A549 (cell line): ENCODE results near the gene SELENOV. TPM values are rescaled to one million over a fixed set of nuclear protein-coding genes. Genes with fewer than 3 reads are reported as not detected.

Source experiments
- ATAC-seq, 2 experiments: fragments of 200-7000 bp in 1 of 2; fragments of >200 bp in 1 of 2; cut with Nextera tagmentation in 1 of 2; cut with Tn5 transposase in 1 of 2; 3 replicates each; pipeline versions ENCODE4 v1.8.0 to v1.9.1; 2018 to 2020; ENCODE audit warnings: mild to moderate bottlenecking in 1 of 2, moderate library complexity in 1 of 2
- CTCF ChIA-PET: fragments of 300-600 bp; sonication (Branson Sonifier 250); formaldehyde crosslinking; extraction: SDS; loops from one replicate; lab custom pipeline; 2021; ENCODE audit warnings: antibody characterized with exemption, inconsistent platforms; lab: Yijun Ruan, JAX
- POLR2A ChIA-PET: fragments of 350-600 bp; formaldehyde crosslinking; extraction: SDS; loops from one replicate; lab custom pipeline; 2021; ENCODE audit warnings: antibody characterized with exemption, inconsistent platforms; lab: Yijun Ruan, JAX
- DNase-seq, 2 experiments: peaks; one replicate each; pipeline versions ENCODE4 v3.0.0 to v3.0.0-alpha.2; 2011 to 2016; ENCODE audit warnings: low read depth in 1 of 2, low spot score in 1 of 2
- FAIRE-seq: peaks from 2 replicates; lab custom pipeline; 2011; peaks lifted over from hg19 to GRCh38; lab: Jason Lieb, UNC
- H3K27ac ChIP-seq, 2 experiments: fragments of >200 bp; sonication (Bioruptor Twin); formaldehyde crosslinking; 3 replicates each; pipeline ENCODE4 v1.5.1; 2016 to 2017
- H3K4me1 ChIP-seq: fragments of >200 bp; sonication (Bioruptor Twin); formaldehyde crosslinking; 3 replicates; pipeline ENCODE4 v1.6.1; 2016
- H3K4me2 ChIP-seq: fragments of >200 bp; sonication (Bioruptor Twin); formaldehyde crosslinking; 3 replicates; pipeline ENCODE4 v1.6.1; 2016
- H3K4me3 ChIP-seq: fragments of >200 bp; sonication (Bioruptor Twin); formaldehyde crosslinking; 3 replicates; pipeline ENCODE4 v1.5.1; 2016
- H3K9me3 ChIP-seq: fragments of >200 bp; sonication (Bioruptor Twin); formaldehyde crosslinking; 3 replicates; pipeline ENCODE4 v1.6.1; 2016
- BCL3 ChIP-seq: fragments of >200 bp; sonication (Bioruptor Twin); formaldehyde crosslinking; IDR thresholded peaks from 3 replicates; pipeline ENCODE4 v1.6.1; 2016
- CBX8 ChIP-seq: fragments of 200-600 bp; sonication (generic); IDR thresholded peaks from 2 replicates; pipeline ENCODE4 v1.6.1; 2016
- CEBPB ChIP-seq, 2 experiments: fragments of >200 bp in 1 of 2; sonication (Bioruptor Twin) in 1 of 2; formaldehyde crosslinking in 1 of 2; IDR thresholded peaks; 2 replicates each; pipeline ENCODE4 v1.6.1; 2012 to 2016
- CHD2 ChIP-seq: fragments of 150-350 bp; IDR thresholded peaks from 2 replicates; pipeline ENCODE4 v1.6.1; 2014; ENCODE audit warnings: low read length; ENCODE audit not compliant: partially characterized antibody
- CHD4 ChIP-seq: fragments of 200-600 bp; sonication (generic); IDR thresholded peaks from 2 replicates; pipeline ENCODE4 v1.6.1; 2016; ENCODE audit warnings: antibody characterized with exemption, mild to moderate bottlenecking, borderline replicate concordance
- EP300 ChIP-seq, 2 experiments: fragments of >200 bp; sonication (Bioruptor Twin); formaldehyde crosslinking; IDR thresholded peaks; 2 replicates in 1 of 2; 3 replicates in 1 of 2; pipeline ENCODE4 v1.6.1; 2016 to 2017
- ESRRA ChIP-seq: fragments of 150-350 bp; IDR thresholded peaks from 2 replicates; pipeline ENCODE4 v1.6.1; 2014; ENCODE audit warnings: mild to moderate bottlenecking, low read length, borderline replicate concordance
- FOXS1 ChIP-seq: fragments of 250-450 bp; sonication (Bioruptor Pico); IDR thresholded peaks from 2 replicates; pipeline ENCODE4 v1.5.0; 2020; ENCODE audit warnings: mild to moderate bottlenecking, moderate library complexity
- GATA3 ChIP-seq: IDR thresholded peaks from 2 replicates; pipeline ENCODE4 v1.6.1; 2012; ENCODE audit warnings: borderline replicate concordance
- HMGXB4 ChIP-seq: fragments of 250-450 bp; sonication (Bioruptor Pico); IDR thresholded peaks from 2 replicates; pipeline ENCODE4 v1.5.0; 2021; ENCODE audit warnings: mild to moderate bottlenecking, moderate library complexity, borderline replicate concordance
- HOXB13 ChIP-seq: fragments of 250-450 bp; sonication (Bioruptor Pico); IDR thresholded peaks from 2 replicates; pipeline ENCODE4 v1.5.0; 2020; ENCODE audit warnings: low read depth, mild to moderate bottlenecking, moderate library complexity
- MAZ ChIP-seq: fragments of 150-350 bp; IDR thresholded peaks from 2 replicates; pipeline ENCODE4 v1.6.1; 2014; ENCODE audit warnings: antibody characterized with exemption, low read depth, low read length, borderline replicate concordance
- MYC ChIP-seq: IDR thresholded peaks from 2 replicates; pipeline ENCODE4 v1.6.1; 2012; ENCODE audit warnings: mild to moderate bottlenecking, inconsistent platforms, low read length, improper control_type of control experiment, borderline replicate concordance
- NFE2L2 ChIP-seq: fragments of 150-350 bp; conservative IDR thresholded peaks from 2 replicates; pipeline ENCODE4 v1.6.1; 2014; ENCODE audit warnings: low read length
- POLR2A ChIP-seq: IDR thresholded peaks from 2 replicates; pipeline ENCODE4 v1.6.1; 2012; ENCODE audit warnings: mild to moderate bottlenecking, low read length
- RAD21 ChIP-seq, 2 experiments: fragments of >200 bp in 1 of 2; sonication (Bioruptor Twin) in 1 of 2; formaldehyde crosslinking in 1 of 2; IDR thresholded peaks in 1 of 2; conservative IDR thresholded peaks in 1 of 2; 2 replicates in 1 of 2; 3 replicates in 1 of 2; pipeline ENCODE4 v1.6.1; 2012 to 2018; ENCODE audit warnings: inconsistent platforms in 1 of 2
- RFX5 ChIP-seq: fragments of 450-650 bp; IDR thresholded peaks from 2 replicates; pipeline ENCODE4 v1.7.1; 2014; ENCODE audit warnings: antibody characterized with exemption, mild to moderate bottlenecking, moderate library complexity
- RNF2 ChIP-seq: fragments of 200-600 bp; sonication (generic); IDR thresholded peaks from 2 replicates; pipeline ENCODE4 v1.6.1; 2016; ENCODE audit warnings: low read depth, mild to moderate bottlenecking, antibody characterized with exemption, moderate library complexity, borderline replicate concordance
- SREBF2 ChIP-seq: fragments of 450-650 bp; IDR thresholded peaks from 2 replicates; pipeline ENCODE4 v1.6.1; 2014; ENCODE audit warnings: mild to moderate bottlenecking, moderate library complexity
- TP53 ChIP-seq: fragments of 250-450 bp; sonication (Bioruptor Pico); IDR thresholded peaks from 2 replicates; pipeline ENCODE4 v1.5.0; 2021; ENCODE audit warnings: mild to moderate bottlenecking, moderate library complexity
- ZNF302 ChIP-seq: fragments of 250-450 bp; sonication (Bioruptor Pico); IDR thresholded peaks from 2 replicates; pipeline ENCODE4 v1.9.0; 2021; ENCODE audit warnings: inconsistent platforms, mild to moderate bottlenecking, moderate library complexity
- WGBS: methylation state at CpG from one replicate; pipeline ENCODE4 v1.1.6; 2017; ENCODE audit errors: missing lambda C conversion rate; 5-methylcytosine and 5-hydroxymethylcytosine counted together
- polyA plus RNA-seq, 4 experiments: library from polyadenylated mRNA; depleted of rRNA in 3 of 4; stranded (reverse); fragments of >200 nt; fragmentation: RNase III in 1 of 4; extraction: RNeasy Plus Mini Kit Qiagen cat#74134 plus additional on column Dnase treatment in 1 of 4; gene quantifications; 2 replicates in 3 of 4; 3 replicates in 1 of 4; pipeline ENCODE4 v1.2.3, GENCODE V29; 2011 to 2017
- TF ChIP-seq, protein P1 (sequence below): fragments of 250-450 bp; sonication (Bioruptor Pico); IDR thresholded peaks from 2 replicates; pipeline ENCODE4 v1.5.0; 2020; ENCODE audit warnings: low read depth, mild to moderate bottlenecking, moderate library complexity
- TF ChIP-seq, protein P2 (sequence below): IDR thresholded peaks from 2 replicates; pipeline ENCODE4 v1.6.1; 2012

Gene SELENOV
- polyA plus RNA-seq, 2 of the 4 experiments (the other 2 are of a cell fraction) = not detected

- no peak for TF ChIP-seq MYC
- TF ChIP-seq RAD21 (conservative IDR thresholded peaks at IDR 0.05 in 1 of 2, IDR thresholded peaks at IDR 0.05 in 1 of 2) = no peak
- no peak for TF ChIP-seq TP53 (CRISPR knock-in tag)
- no peak for TF ChIP-seq FOXS1 (CRISPR knock-in tag)
- TF ChIP-seq, protein P1, sequence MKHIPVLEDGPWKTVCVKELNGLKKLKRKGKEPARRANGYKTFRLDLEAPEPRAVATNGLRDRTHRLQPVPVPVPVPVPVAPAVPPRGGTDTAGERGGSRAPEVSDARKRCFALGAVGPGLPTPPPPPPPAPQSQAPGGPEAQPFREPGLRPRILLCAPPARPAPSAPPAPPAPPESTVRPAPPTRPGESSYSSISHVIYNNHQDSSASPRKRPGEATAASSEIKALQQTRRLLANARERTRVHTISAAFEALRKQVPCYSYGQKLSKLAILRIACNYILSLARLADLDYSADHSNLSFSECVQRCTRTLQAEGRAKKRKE (CRISPR knock-in tag) = no peak
- no peak for TF ChIP-seq RNF2
- TF ChIP-seq, all 56 proteins: peak for 0
Observed at GRCh38 chr19:39483141-39483540, 31.8 kb upstream of the SELENOV start (continued).

- CTCF ChIA-PET = interaction anchor here (0.8 to 15.8 kb wide), 8 partner anchors 9 to 92 kb away, joined by 4 to 305 read pairs (median 6); partner anchors contain the start of genes DLL3 and EID2B
- WGBS = 68% methylated on average over 10 of the region's 10 CpGs
- H3K27ac ChIP-seq = no peak overlapping the region
- peaks cover 7% of the 10 kb centered on the region for H3K4me1 ChIP-seq
- POLR2A ChIA-PET = interaction anchor here (0.7 to 2.7 kb wide), 2 partner anchors 9 to 37 kb away, joined by 3 to 12 read pairs; partner anchors contain the start of gene TIMM50
- ATAC-seq = peak; percentile 39 to 49
- H3K9me3 ChIP-seq = no peaks in the 10 kb centered on the region
- DNase-seq = peak in 1 of 2 experiments; percentile 64
- H3K4me3 ChIP-seq = no peak overlapping the region
- no peak overlapping the region for H3K4me2 ChIP-seq
- FAIRE-seq = peak; percentile 7
- TF ChIP-seq HMGXB4 (CRISPR knock-in tag) (no peak), RFX5 (no peak), NFE2L2 (no peak), EP300 (IDR thresholded peaks at IDR 0.05) (no peak), ESRRA (no peak), POLR2A (no peak), CEBPB (IDR thresholded peaks at IDR 0.05) (no peak), MAZ (no peak), ZNF302 (CRISPR knock-in tag) (no peak), CHD4 (no peak), CBX8 (no peak), BCL3 (no peak), CHD2 (no peak), HOXB13 (CRISPR knock-in tag) (no peak), SREBF2 (no peak), GATA3 (no peak)
- TF ChIP-seq, protein P2, sequence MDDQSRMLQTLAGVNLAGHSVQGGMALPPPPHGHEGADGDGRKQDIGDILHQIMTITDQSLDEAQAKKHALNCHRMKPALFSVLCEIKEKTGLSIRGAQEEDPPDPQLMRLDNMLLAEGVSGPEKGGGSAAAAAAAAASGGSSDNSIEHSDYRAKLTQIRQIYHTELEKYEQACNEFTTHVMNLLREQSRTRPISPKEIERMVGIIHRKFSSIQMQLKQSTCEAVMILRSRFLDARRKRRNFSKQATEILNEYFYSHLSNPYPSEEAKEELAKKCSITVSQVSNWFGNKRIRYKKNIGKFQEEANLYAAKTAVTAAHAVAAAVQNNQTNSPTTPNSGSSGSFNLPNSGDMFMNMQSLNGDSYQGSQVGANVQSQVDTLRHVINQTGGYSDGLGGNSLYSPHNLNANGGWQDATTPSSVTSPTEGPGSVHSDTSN = no peak
Observed at GRCh38 chr19:39489756-39490155, 25.2 kb upstream of the SELENOV start.
